IMR-90 (cell line): ENCODE results near the gene NSUN7. TPM values are rescaled to one million over a fixed set of nuclear protein-coding genes. Genes with fewer than 3 reads are reported as not detected.

Experiments used
- ATAC-seq: fragments of 200-7000 bp; cut with Tn5 transposase; 2 replicates; pipeline ENCODE4 v1.9.1; 2020; ENCODE audit warnings: low read depth, mild to moderate bottlenecking, moderate library complexity
- BruUV-seq: library from RNA; stranded (reverse); fragments of 400-500 nt; replicated peaks from 2 replicates; lab custom pipeline; 2021; lab: Mats Ljungman, UMichigan
- CTCF ChIA-PET: fragments of 300-600 bp; formaldehyde crosslinking; extraction: SDS; loops from one replicate; lab custom pipeline; 2021; ENCODE audit warnings: antibody characterized with exemption; lab: Yijun Ruan, JAX
- POLR2A ChIA-PET: fragments of 300-600 bp; sonication (Branson Sonifier 250); formaldehyde crosslinking; loops from one replicate; lab custom pipeline; 2022; ENCODE audit warnings: antibody characterized with exemption; ENCODE audit not compliant: unreplicated experiment; lab: Charles Lee
- DNase-seq: peaks from one replicate; pipeline ENCODE4 v3.0.0; 2013
- H2AFZ ChIP-seq: replicated peaks from 2 replicates; pipeline ENCODE3; 2013; ENCODE audit warnings: low read length, mild to moderate bottlenecking; ENCODE audit not compliant: poor library complexity
- H2AK5ac ChIP-seq: 2 replicates; pipeline ENCODE4 v1.6.1; 2013; ENCODE audit warnings: low read depth, low read length, inconsistent platforms
- H2AK9ac ChIP-seq: replicated peaks from 2 replicates; pipeline ENCODE3; 2013; ENCODE audit warnings: mild to moderate bottlenecking, low read depth, low read length, moderate library complexity; ENCODE audit not compliant: poor library complexity
- H2BK120ac ChIP-seq: 2 replicates; pipeline ENCODE4 v1.6.1; 2013; ENCODE audit warnings: low read depth, low read length, inconsistent platforms
- H2BK15ac ChIP-seq: 3 replicates; pipeline ENCODE4 v1.6.1; 2013; ENCODE audit warnings: low read depth, low read length, inconsistent platforms
- H2BK20ac ChIP-seq: 2 replicates; pipeline ENCODE4 v1.6.1; 2013; ENCODE audit warnings: low read depth, mild to moderate bottlenecking, inconsistent platforms, low read length, moderate library complexity
- H2BK5ac ChIP-seq: 2 replicates; pipeline ENCODE4 v1.6.1; 2013; ENCODE audit warnings: mild to moderate bottlenecking, low read depth, low read length, inconsistent platforms; ENCODE audit not compliant: poor library complexity, severe bottlenecking
- H3K14ac ChIP-seq: replicated peaks from 2 replicates; pipeline ENCODE4 v1.6.1; 2013; ENCODE audit warnings: low read depth, low read length, inconsistent platforms
- H3K18ac ChIP-seq: 2 replicates; pipeline ENCODE4 v1.6.1; 2013; ENCODE audit warnings: low read depth, low read length, control low read depth
- H3K23ac ChIP-seq: 2 replicates; pipeline ENCODE4 v1.6.1; 2013; ENCODE audit warnings: low read depth, low read length, inconsistent platforms
- H3K27ac ChIP-seq: 2 replicates; pipeline ENCODE4 v1.5.1; 2013; ENCODE audit warnings: mild to moderate bottlenecking, control low read depth, low read length; ENCODE audit not compliant: insufficient read depth
- H3K27me3 ChIP-seq: 2 replicates; pipeline ENCODE4 v1.6.1; 2013; ENCODE audit warnings: low read length; ENCODE audit not compliant: control insufficient read depth, insufficient read depth
- H3K36me3 ChIP-seq: 2 replicates; pipeline ENCODE4 v1.6.1; 2013; ENCODE audit warnings: low read length, mixed read lengths; ENCODE audit not compliant: control insufficient read depth, insufficient read depth
- H3K4ac ChIP-seq: 2 replicates; pipeline ENCODE4 v1.6.1; 2013; ENCODE audit warnings: low read depth, low read length, inconsistent platforms
- H3K4me1 ChIP-seq: 2 replicates; pipeline ENCODE4 v1.6.1; 2013; ENCODE audit warnings: low read length, mixed read lengths; ENCODE audit not compliant: control insufficient read depth, insufficient read depth
- H3K4me2 ChIP-seq: 2 replicates; pipeline ENCODE4 v1.6.1; 2013; ENCODE audit warnings: low read depth, mild to moderate bottlenecking, control low read depth, low read length, moderate library complexity
- H3K4me3 ChIP-seq: 2 replicates; pipeline ENCODE4 v1.5.1; 2013; ENCODE audit warnings: low read depth, mild to moderate bottlenecking, control low read depth, low read length, moderate library complexity; ENCODE audit not compliant: insufficient read depth
- H3K56ac ChIP-seq: 2 replicates; pipeline ENCODE4 v1.6.1; 2013; ENCODE audit warnings: low read length, inconsistent platforms; ENCODE audit not compliant: insufficient read depth; ENCODE audit errors: extremely low read depth
- H3K79me1 ChIP-seq, 2 experiments: 2 replicates each; pipeline ENCODE4 v1.6.1; 2013; ENCODE audit warnings: low read length in 2 of 2, inconsistent platforms in 1 of 2, low read depth in 1 of 2
- H3K9ac ChIP-seq: 2 replicates; pipeline ENCODE4 v1.6.1; 2013; ENCODE audit warnings: low read depth, low read length, control low read depth
- H3K9me1 ChIP-seq: 2 replicates; pipeline ENCODE4 v1.6.1; 2013; ENCODE audit warnings: low read length, inconsistent platforms; ENCODE audit not compliant: insufficient read depth
- H3K9me3 ChIP-seq: 2 replicates; pipeline ENCODE4 v1.6.1; 2013; ENCODE audit warnings: low read length; ENCODE audit not compliant: control insufficient read depth, insufficient read depth
- H4K20me1 ChIP-seq: 2 replicates; pipeline ENCODE4 v1.6.1; 2013; ENCODE audit warnings: low read length, inconsistent platforms; ENCODE audit not compliant: insufficient read depth
- H4K5ac ChIP-seq: 2 replicates; pipeline ENCODE4 v1.6.1; 2013; ENCODE audit warnings: mild to moderate bottlenecking, low read depth, low read length, control low read depth
- H4K8ac ChIP-seq, 2 experiments: 2 replicates each; pipeline ENCODE4 v1.6.1; 2013; ENCODE audit warnings: low read depth in 2 of 2, low read length in 2 of 2, control low read depth in 1 of 2, inconsistent platforms in 1 of 2
- H4K91ac ChIP-seq: 2 replicates; pipeline ENCODE4 v1.6.1; 2013; ENCODE audit warnings: low read depth, low read length, inconsistent platforms; ENCODE audit not compliant: insufficient read depth
- CEBPB ChIP-seq: IDR thresholded peaks from 2 replicates; pipeline ENCODE4 v1.6.1; 2012; ENCODE audit warnings: low read depth, low read length, improper control_type of control experiment
- NFE2L2 ChIP-seq: fragments of 150-350 bp; IDR thresholded peaks from 2 replicates; pipeline ENCODE4 v1.6.1; 2016; ENCODE audit warnings: low read depth, mild to moderate bottlenecking, low read length
- RAD21 ChIP-seq: IDR thresholded peaks from 2 replicates; pipeline ENCODE4 v1.6.1; 2012; ENCODE audit warnings: low read length, improper control_type of control experiment
- WGBS, 2 experiments: methylation state at CpG; one replicate each; pipeline versions ENCODE4 v1.1.5 to v1.1.7; 2013; ENCODE audit warnings: missing lambda C conversion rate in 2 of 2; ENCODE audit not compliant: insufficient read length in 1 of 2; ENCODE audit errors: extremely low coverage in 2 of 2; 5-methylcytosine and 5-hydroxymethylcytosine counted together
- dilution Hi-C: fragments of 300-500 bp; cut with HindIII; formaldehyde crosslinking; loops from one replicate; pipeline ENCODE4 v1.14.3; 2018; ENCODE audit warnings: low sequenced_read_pairs; ENCODE audit not compliant: unreplicated experiment
- in situ Hi-C: fragments of 300-500 bp; cut with MboI; formaldehyde crosslinking; loops from 3 replicates; pipeline ENCODE4 v1.14.3; 2019; ENCODE audit warnings: low sequenced_read_pairs, inconsistent platforms, mixed read lengths
- intact Hi-C: fragments of 100-400 bp; cut with micrococcal nuclease; formaldehyde crosslinking; loops from 2 replicates; pipeline ENCODE4 v1.10.0; 2022
- polyA plus RNA-seq, 3 experiments: library from polyadenylated mRNA; depleted of rRNA; stranded (reverse); fragments of >200 nt; gene quantifications; 2 replicates each; pipeline ENCODE4 v1.2.3, GENCODE V29; 2012; ENCODE audit warnings: low replicate concordance in 1 of 3
- total RNA-seq: library from RNA; depleted of rRNA; stranded (reverse); fragments of >200 nt; gene quantifications from 2 replicates; pipeline ENCODE4 v1.2.3, GENCODE V29; 2012

Gene NSUN7
- total and polyA plus RNA-seq, 2 of the 4 experiments (the other 2 are of a cell fraction): not detected

DNA sequence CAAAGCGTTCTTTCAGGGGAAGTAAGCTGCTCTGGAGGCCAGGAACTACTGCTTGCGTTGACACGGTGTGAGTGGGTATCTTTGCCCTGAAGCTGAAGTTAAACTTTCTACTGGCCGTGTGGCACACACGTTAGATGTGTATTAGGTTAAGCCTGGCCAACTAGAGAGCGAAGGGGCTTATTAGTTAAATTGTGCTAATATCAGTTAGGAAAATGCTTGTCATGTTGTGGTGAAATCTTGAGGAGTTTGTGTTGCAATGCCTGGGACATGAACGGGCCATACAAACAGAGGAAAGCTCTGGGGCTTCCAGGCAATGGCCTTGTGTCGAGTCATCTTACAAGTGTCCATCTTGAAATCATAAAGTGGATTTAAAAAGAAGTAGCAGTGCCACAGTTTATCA, 62.6 kb downstream of the NSUN7 start:
- H4K8ac ChIP-seq: no peak overlapping the region
- H3K23ac ChIP-seq: no peak overlapping the region
- H3K18ac ChIP-seq: no peak overlapping the region
- no peak overlapping the region for H3K9ac ChIP-seq
- H2BK20ac ChIP-seq: no peak overlapping the region; the same call in 1 of the 2 replicates
- H4K5ac ChIP-seq: no peak overlapping the region
- dilution Hi-C loops (no loop called here), in situ Hi-C loops (loop anchor here (25.0 kb wide), 1 partner anchor 100 kb away; no protein-coding TSS in a partner anchor), intact Hi-C loops (no loop called here)
- BruUV-seq: no TSS peak
- H4K20me1 ChIP-seq: no peaks in the 10 kb centered on the region
- TF ChIP-seq RAD21: no peak
- peak; percentile 59; the same call in 1 of the 2 replicates for TF ChIP-seq CEBPB
- TF ChIP-seq NFE2L2: peak; percentile 5; the same call in 1 of the 2 replicates
- no peak overlapping the region for H2AFZ ChIP-seq
- H3K4me1 ChIP-seq: no peaks in the 10 kb centered on the region; the same call in 1 of the 2 replicates
- no peaks in the 10 kb centered on the region for H3K27me3 ChIP-seq
- H3K4ac ChIP-seq: no peak overlapping the region
- ChIA-PET POLR2A (no interaction called here), CTCF (interaction anchor here (1.2 to 1.5 kb wide), 2 partner anchors 28 to 29 kb away, joined by 3 read pairs; no protein-coding TSS in a partner anchor)
- peaks cover 10% of the 10 kb centered on the region for H3K36me3 ChIP-seq
- no peak for ATAC-seq
- no peak overlapping the region for H2AK9ac ChIP-seq
- no peak overlapping the region for H3K4me3 ChIP-seq
- H3K9me3 ChIP-seq: no peaks in the 10 kb centered on the region
- no peak overlapping the region for H3K27ac ChIP-seq
- peak; percentile 18 for DNase-seq
- no peak overlapping the region for H2BK15ac ChIP-seq
- H2BK5ac ChIP-seq: no peak overlapping the region
- H3K4me2 ChIP-seq: no peak overlapping the region
- H2BK120ac ChIP-seq: no peak overlapping the region
- 0 out of 2 replicates have a peak, but pooled peaks cover 3% of the 10 kb centered on the region for H3K9me1 ChIP-seq
- no peak overlapping the region for H3K56ac ChIP-seq
- H4K91ac ChIP-seq: no peak overlapping the region
- no peak overlapping the region for H2AK5ac ChIP-seq
- no peak overlapping the region for H3K14ac ChIP-seq
- 97% methylated on average over 6 of the region's 8 CpGs; no CpG with 5 or more reads in 1 of the 2 experiments for WGBS, 2 experiments
- H3K79me1 ChIP-seq: no peaks in the 10 kb centered on the region; a peak in 1 of 4 replicates
